ENCODE data around the gene PDE4B. TPM values are rescaled to one million over a fixed set of nuclear protein-coding genes. Genes with fewer than 3 reads are reported as not detected.

The PDE4B gene
- total RNA-seq, 1 donor from 2014 or later, result 10.9 TPM

- peak; percentile 92 for DNase-seq
- H3K4me1 Mint-ChIP-seq, result peaks cover 49% of the 10 kb centered on the region
- no peaks in the 10 kb centered on the region for H3K27me3 Mint-ChIP-seq
- H3K9me3 Mint-ChIP-seq, result no peaks in the 10 kb centered on the region
- peak overlapping the region; percentile 99 for H3K27ac Mint-ChIP-seq
- H3K36me3 Mint-ChIP-seq (ENCODE audit: low read depth), result peaks cover 28% of the 10 kb centered on the region
- peak overlapping the region; percentile 98 for H3K4me3 Mint-ChIP-seq
- intact Hi-C loops (cut with micrococcal nuclease), result loop anchor here (1.0 to 10.0 kb wide), 7 partner anchors 10 to 1349 kb away; partner anchors contain the start of genes DNAI4, GADD45A and MIER1
Observed at GRCh38 chr1:66335859-66336640, 543.4 kb downstream of the PDE4B start.

GRCh38 chr1:66336641-66336990, 543.9 kb downstream of the PDE4B start:
- Mint-ChIP-seq H3K4me1 (peaks cover 53% of the 10 kb centered on the region), H3K27me3 (no peaks in the 10 kb centered on the region), H3K9me3 (no peaks in the 10 kb centered on the region), H3K27ac (peak overlapping the region; percentile 99), H3K36me3 (ENCODE audit: low read depth) (peaks cover 28% of the 10 kb centered on the region), H3K4me3 (peak overlapping the region; percentile 98)
- intact Hi-C loops (cut with micrococcal nuclease), result loop anchor here (1.0 to 10.0 kb wide), 7 partner anchors 10 to 1348 kb away; partner anchors contain the start of genes DNAI4, GADD45A and MIER1
- no peak for DNase-seq

GRCh38 chr1:66337249-66337648, 544.6 kb downstream of the PDE4B start:
- no peaks in the 10 kb centered on the region for H3K9me3 Mint-ChIP-seq
- no peak for DNase-seq
- peaks cover 50% of the 10 kb centered on the region for H3K4me1 Mint-ChIP-seq
- H3K27me3 Mint-ChIP-seq, result no peaks in the 10 kb centered on the region
- H3K36me3 Mint-ChIP-seq (ENCODE audit: low read depth), result peaks cover 28% of the 10 kb centered on the region
- peak overlapping the region; percentile 99 for H3K27ac Mint-ChIP-seq
- peak overlapping the region; percentile 98 for H3K4me3 Mint-ChIP-seq
- intact Hi-C loops (cut with micrococcal nuclease), result loop anchor here (10.0 kb wide), 3 partner anchors 588 to 1348 kb away; partner anchors contain the start of genes DNAI4, GADD45A and MIER1

DNA sequence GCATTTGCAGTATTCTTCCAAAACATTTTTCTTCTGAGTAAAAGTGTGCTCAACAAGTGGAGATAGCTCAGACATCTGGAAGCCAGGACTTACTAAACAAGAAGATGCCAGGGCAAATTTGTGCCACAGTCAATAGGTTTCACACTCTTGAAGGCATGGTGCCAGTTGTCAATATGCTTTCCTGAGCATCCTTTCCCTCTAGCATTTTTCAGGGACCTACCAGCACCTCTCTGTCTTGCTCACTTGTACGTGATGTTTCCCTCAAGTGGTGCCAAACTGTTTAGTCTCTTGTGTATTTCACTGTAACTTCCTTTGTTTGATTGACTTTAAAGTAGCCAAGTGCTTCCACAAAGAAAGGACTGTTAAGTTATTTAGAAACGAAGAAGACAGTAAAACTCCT, 547.2 kb downstream of the PDE4B start:
- H3K27ac Mint-ChIP-seq, result peak overlapping the region; percentile 81
- peaks cover 32% of the 10 kb centered on the region for H3K36me3 Mint-ChIP-seq (ENCODE audit: low read depth)
- H3K9me3 Mint-ChIP-seq, result no peaks in the 10 kb centered on the region
- peak; percentile 72 for DNase-seq
- intact Hi-C loops (cut with micrococcal nuclease), result loop anchor here (10.0 kb wide), 4 partner anchors 585 to 1375 kb away; partner anchors contain the start of genes DNAI4, GADD45A, JAK1 and MIER1
- H3K4me3 Mint-ChIP-seq, result peak overlapping the region; percentile 74
- H3K27me3 Mint-ChIP-seq, result no peaks in the 10 kb centered on the region
- peaks cover 58% of the 10 kb centered on the region for H3K4me1 Mint-ChIP-seq

- Mint-ChIP-seq H3K27ac (peak overlapping the region; percentile 81), H3K4me3 (peak overlapping the region; percentile 50), H3K27me3 (no peaks in the 10 kb centered on the region), H3K36me3 (ENCODE audit: low read depth) (peaks cover 33% of the 10 kb centered on the region), H3K4me1 (peaks cover 59% of the 10 kb centered on the region), H3K9me3 (no peaks in the 10 kb centered on the region)
- intact Hi-C loops (cut with micrococcal nuclease), result loop anchor here (1.0 to 10.0 kb wide), 2 partner anchors 10 to 1377 kb away; partner anchors contain the start of gene JAK1
- DNase-seq, result no peak
Observed at GRCh38 chr1:66341446-66342089, 548.9 kb downstream of the PDE4B start.

- Mint-ChIP-seq H3K36me3 (ENCODE audit: low read depth) (peaks cover 28% of the 10 kb centered on the region), H3K4me3 (peak overlapping the region; percentile 30), H3K27me3 (no peaks in the 10 kb centered on the region), H3K27ac (peak overlapping the region; percentile 74), H3K9me3 (no peaks in the 10 kb centered on the region), H3K4me1 (peaks cover 55% of the 10 kb centered on the region)
- DNase-seq, result no peak
- intact Hi-C loops (cut with micrococcal nuclease), result loop anchor here (10.0 kb wide), 1 partner anchor 1378 kb away; the partner anchor contains the start of gene JAK1
Observed at GRCh38 chr1:66342707-66343106, 550.0 kb downstream of the PDE4B start.

DNA sequence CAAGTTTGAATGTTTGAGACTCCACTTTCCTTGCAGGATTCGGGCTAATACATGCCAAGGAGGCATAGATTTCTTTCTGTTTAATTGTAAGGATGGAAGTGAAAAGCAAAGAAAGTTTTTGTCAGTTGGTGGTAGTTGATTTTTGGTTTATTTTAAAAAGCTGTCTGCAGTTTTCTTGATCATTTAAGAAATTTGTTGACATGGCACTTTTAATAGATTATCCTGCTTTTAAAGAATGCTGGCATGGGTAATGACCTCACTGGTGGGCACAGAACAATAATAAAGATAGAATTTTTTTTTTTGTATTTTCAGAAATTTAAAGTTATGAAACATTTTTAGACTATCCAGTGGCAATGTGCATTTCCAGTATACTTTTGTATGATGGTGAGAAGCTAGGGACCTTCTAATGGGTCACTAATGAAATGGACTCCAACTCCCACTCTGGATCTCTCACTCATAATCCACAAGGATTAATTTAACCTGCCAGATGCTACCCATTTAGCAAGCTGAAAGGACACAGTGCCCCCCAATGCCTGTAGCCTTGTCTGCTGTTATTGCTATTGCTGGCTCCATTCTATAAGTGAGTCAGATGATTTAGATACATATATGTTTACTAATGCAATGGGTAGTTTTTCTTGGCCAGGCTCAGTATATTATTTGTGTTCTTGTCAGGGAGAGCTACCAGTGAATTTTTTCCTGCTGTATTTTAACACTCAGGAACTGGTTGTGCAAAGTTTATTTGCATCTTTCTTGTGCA, 551.1 kb downstream of the PDE4B start:
- Mint-ChIP-seq H3K4me3 (peak overlapping the region; percentile 30), H3K36me3 (ENCODE audit: low read depth) (peaks cover 23% of the 10 kb centered on the region)
- intact Hi-C loops (cut with micrococcal nuclease), result loop anchor here (10.0 kb wide), 1 partner anchor 1379 kb away; the partner anchor contains the start of gene JAK1

GRCh38 chr1:66346057-66346795, 553.5 kb downstream of the PDE4B start:
- H3K9me3 Mint-ChIP-seq, result no peaks in the 10 kb centered on the region
- H3K4me1 Mint-ChIP-seq, result peaks cover 68% of the 10 kb centered on the region
- H3K27ac Mint-ChIP-seq, result peak overlapping the region; percentile 86
- no peaks in the 10 kb centered on the region for H3K27me3 Mint-ChIP-seq
- intact Hi-C loops (cut with micrococcal nuclease), result loop anchor here (1.0 to 10.0 kb wide), 4 partner anchors 10 to 1381 kb away; partner anchors contain the start of gene JAK1
- H3K36me3 Mint-ChIP-seq (ENCODE audit: low read depth), result peaks cover 15% of the 10 kb centered on the region
- DNase-seq, result no peak
- peak overlapping the region; percentile 61 for H3K4me3 Mint-ChIP-seq

More for the DNA sequence above, 551.1 kb downstream of the PDE4B start:
- peak overlapping the region; percentile 70 for H3K27ac Mint-ChIP-seq
- DNase-seq, result no peak
- no peaks in the 10 kb centered on the region for H3K9me3 Mint-ChIP-seq
- H3K4me1 Mint-ChIP-seq, result peaks cover 56% of the 10 kb centered on the region
- H3K27me3 Mint-ChIP-seq, result no peaks in the 10 kb centered on the region

DNA sequence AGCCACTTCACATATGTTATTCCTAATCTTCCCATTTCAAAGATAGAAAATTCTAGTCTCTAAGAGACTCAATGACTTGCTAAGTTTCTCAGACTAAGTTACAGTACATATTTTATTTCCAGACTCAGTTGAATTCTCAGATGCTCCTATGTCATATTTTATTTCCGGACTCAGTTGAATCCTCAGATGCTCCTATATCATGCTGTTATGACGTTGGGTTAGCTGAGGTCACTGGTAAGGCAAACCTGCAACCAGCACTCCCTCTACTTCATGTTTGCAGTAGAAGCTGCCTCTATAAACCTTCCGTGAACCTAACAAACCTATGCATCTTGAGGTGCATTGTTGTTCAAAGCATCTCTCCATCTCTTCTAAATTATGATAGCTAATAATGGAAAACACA, 554.2 kb downstream of the PDE4B start:
- H3K9me3 Mint-ChIP-seq, result no peaks in the 10 kb centered on the region
- H3K4me1 Mint-ChIP-seq, result peaks cover 69% of the 10 kb centered on the region
- H3K4me3 Mint-ChIP-seq, result peak overlapping the region; percentile 61
- peak overlapping the region; percentile 86 for H3K27ac Mint-ChIP-seq
- no peak for DNase-seq
- intact Hi-C loops (cut with micrococcal nuclease), result loop anchor here (1.0 to 10.0 kb wide), 4 partner anchors 11 to 1382 kb away; partner anchors contain the start of gene JAK1
- no peaks in the 10 kb centered on the region for H3K27me3 Mint-ChIP-seq
- peaks cover 16% of the 10 kb centered on the region for H3K36me3 Mint-ChIP-seq (ENCODE audit: low read depth)

DNA sequence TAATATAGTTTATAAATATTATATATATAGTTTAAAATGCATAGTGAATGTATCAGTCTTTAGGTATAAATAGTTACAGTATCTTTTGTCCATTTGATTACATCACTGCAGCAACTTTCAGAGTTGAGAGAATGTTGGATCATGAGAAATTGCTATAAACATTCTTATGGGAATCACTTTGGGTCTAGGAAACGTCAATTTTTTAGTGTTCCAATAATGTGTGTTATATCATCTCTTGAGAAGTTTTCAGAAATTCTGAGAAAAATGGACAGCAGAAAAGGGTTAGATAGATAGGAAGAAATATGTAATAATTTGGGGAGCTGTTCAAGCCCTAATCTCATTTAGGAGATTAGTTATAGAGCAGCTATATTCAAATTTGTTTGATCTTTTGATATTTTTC, 556.1 kb downstream of the PDE4B start:
- Mint-ChIP-seq H3K4me1 (peaks cover 77% of the 10 kb centered on the region), H3K27ac (peak overlapping the region; percentile 90), H3K36me3 (ENCODE audit: low read depth) (peaks cover 25% of the 10 kb centered on the region), H3K4me3 (peak overlapping the region; percentile 80), H3K27me3 (no peaks in the 10 kb centered on the region), H3K9me3 (no peaks in the 10 kb centered on the region)
- DNase-seq, result no peak
- intact Hi-C loops (cut with micrococcal nuclease), result loop anchor here (10.0 kb wide), 1 partner anchor 1384 kb away; the partner anchor contains the start of gene JAK1

DNA sequence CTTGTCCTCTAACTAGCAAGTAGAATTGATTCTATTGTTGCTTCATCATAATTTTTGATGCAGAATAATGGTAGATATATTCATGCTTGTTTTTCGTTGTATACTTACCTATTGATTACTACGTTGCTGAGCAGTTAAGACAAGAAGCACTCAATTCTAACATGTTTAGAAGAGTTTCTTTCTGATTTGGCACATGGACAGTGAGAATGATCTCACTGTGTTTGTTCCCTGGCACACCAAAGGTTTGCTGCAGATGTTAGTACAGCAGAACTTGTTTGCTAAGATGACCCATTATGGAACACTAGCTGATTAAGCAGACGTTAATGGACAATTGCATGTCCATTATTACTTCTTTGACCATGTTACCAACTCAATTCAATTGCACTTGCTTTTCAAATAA, 556.5 kb downstream of the PDE4B start:
- intact Hi-C loops (cut with micrococcal nuclease), result loop anchor here (10.0 kb wide), 1 partner anchor 1384 kb away; the partner anchor contains the start of gene JAK1
- Mint-ChIP-seq H3K27me3 (no peaks in the 10 kb centered on the region), H3K27ac (peak overlapping the region; percentile 90), H3K4me1 (peaks cover 74% of the 10 kb centered on the region), H3K36me3 (ENCODE audit: low read depth) (peaks cover 25% of the 10 kb centered on the region), H3K9me3 (no peaks in the 10 kb centered on the region), H3K4me3 (peak overlapping the region; percentile 80)
- DNase-seq, result no peak

- intact Hi-C loops (cut with micrococcal nuclease), result loop anchor here (1.0 to 2.0 kb wide), 4 partner anchors 14 to 92 kb away; no protein-coding TSS in a partner anchor
Observed at GRCh38 chr1:66350001-66350547, 557.4 kb downstream of the PDE4B start.

More at GRCh38 chr1:66350001-66350547, 557.4 kb downstream of the PDE4B start:
- peak; percentile 82 for DNase-seq
- Mint-ChIP-seq H3K4me1 (peaks cover 72% of the 10 kb centered on the region), H3K9me3 (no peaks in the 10 kb centered on the region), H3K4me3 (peak overlapping the region; percentile 80), H3K27ac (peak overlapping the region; percentile 90), H3K36me3 (ENCODE audit: low read depth) (peaks cover 23% of the 10 kb centered on the region), H3K27me3 (no peaks in the 10 kb centered on the region)
